ENCODE data around the gene CCN6. TPM values are rescaled to one million over a fixed set of nuclear protein-coding genes. Genes with fewer than 3 reads are reported as not detected.

The CCN6 gene
- total RNA-seq, 1 donor from 2014 or later: not detected

- H3K27ac Mint-ChIP-seq: no peak overlapping the region
- H3K4me1 Mint-ChIP-seq: no peaks in the 10 kb centered on the region
- H3K4me3 Mint-ChIP-seq: peak overlapping the region; percentile 2
- no peak for ATAC-seq (ENCODE audit: low read depth)
- peaks cover 9% of the 10 kb centered on the region for H3K27me3 Mint-ChIP-seq
- intact Hi-C loops (cut with micrococcal nuclease): loop anchor here (2.0 to 10.0 kb wide), 5 partner anchors 478 to 1885 kb away; partner anchors contain the start of genes CDK19, HDAC2, MARCKS and TRAF3IP2
- no peak for DNase-seq
- ChIA-PET CTCF (interaction anchor here (2.1 kb wide), 1 partner anchor 78 kb away, joined by 23 read pairs; no protein-coding TSS in a partner anchor), POLR2A (interaction anchor here (0.5 to 1.3 kb wide), 4 partner anchors 33 to 595 kb away, joined by 3 to 11 read pairs (median 4); no protein-coding TSS in a partner anchor)
- no peak for TF ChIP-seq CTCF (IDR thresholded peaks at IDR 0.05)
- no peaks in the 10 kb centered on the region for H3K9me3 Mint-ChIP-seq
- H3K36me3 Mint-ChIP-seq (ENCODE audit: low read depth): peaks cover 23% of the 10 kb centered on the region
Observed at GRCh38 chr6:112085286-112086065, 31.6 kb downstream of the CCN6 start.

GRCh38 chr6:112086744-112087135, 32.8 kb downstream of the CCN6 start:
- ChIA-PET CTCF (interaction anchor here (0.7 to 2.1 kb wide), 6 partner anchors 14 to 377 kb away, joined by 3 to 23 read pairs (median 4); no protein-coding TSS in a partner anchor), POLR2A (interaction anchor here (0.9 to 1.4 kb wide), 5 partner anchors 42 to 1884 kb away, joined by 3 to 7 read pairs (median 5); partner anchors contain the start of gene HDAC2)
- ATAC-seq (ENCODE audit: low read depth): peak; percentile 1
- intact Hi-C loops (cut with micrococcal nuclease): loop anchor here (1.0 to 10.0 kb wide), 13 partner anchors 43 to 1884 kb away; partner anchors contain the start of genes CDK19, FYN, HDAC2 and MARCKS
- DNase-seq: no peak
- Mint-ChIP-seq H3K4me1 (no peaks in the 10 kb centered on the region), H3K9me3 (no peaks in the 10 kb centered on the region), H3K4me3 (no peak overlapping the region), H3K27ac (no peak overlapping the region), H3K27me3 (peaks cover 14% of the 10 kb centered on the region), H3K36me3 (ENCODE audit: low read depth) (peaks cover 18% of the 10 kb centered on the region)
- TF ChIP-seq CTCF (IDR thresholded peaks at IDR 0.05): no peak

GRCh38 chr6:112087136-112087911, 33.4 kb downstream of the CCN6 start, which contains the start of the genes FAM229B and TUBE1:
FAM229B (plus strand) TSS chr6:112087591; CDS start chr6:112099284, 11,693 bp downstream.
TUBE1 (minus strand) TSS chr6:112087482; CDS start chr6:112087434, 48 bp downstream.
- H3K36me3 Mint-ChIP-seq (ENCODE audit: low read depth): peaks cover 18% of the 10 kb centered on the region
- POLR2A ChIA-PET: interaction anchor here (0.9 to 1.4 kb wide), 4 partner anchors 44 to 1884 kb away, joined by 3 to 7 read pairs (median 6); partner anchors contain the start of gene HDAC2

GRCh38 chr6:112087916-112088315, 34.0 kb downstream of the CCN6 start:
- Mint-ChIP-seq H3K27ac (no peak overlapping the region), H3K9me3 (no peaks in the 10 kb centered on the region), H3K4me1 (no peaks in the 10 kb centered on the region), H3K4me3 (no peak overlapping the region), H3K36me3 (ENCODE audit: low read depth) (peaks cover 12% of the 10 kb centered on the region), H3K27me3 (peaks cover 14% of the 10 kb centered on the region)
- TF ChIP-seq CTCF (IDR thresholded peaks at IDR 0.05): no peak
- ATAC-seq (ENCODE audit: low read depth): no peak
- CTCF ChIA-PET: interaction anchor here (1.1 to 2.1 kb wide), 4 partner anchors 16 to 378 kb away, joined by 4 to 23 read pairs (median 5); no protein-coding TSS in a partner anchor
- POLR2A ChIA-PET: interaction anchor here (1.0 to 1.3 kb wide), 2 partner anchors 44 to 829 kb away, joined by 5 to 7 read pairs; a partner anchor contains a TSS
- intact Hi-C loops (cut with micrococcal nuclease): loop anchor here (1.0 to 10.0 kb wide), 13 partner anchors 45 to 1883 kb away; partner anchors contain the start of genes CDK19, FYN, HDAC2 and MARCKS
- no peak for DNase-seq

More at GRCh38 chr6:112087136-112087911, 33.4 kb downstream of the CCN6 start, which contains the start of the genes FAM229B and TUBE1:
- intact Hi-C loops (cut with micrococcal nuclease): loop anchor here (1.0 to 10.0 kb wide), 13 partner anchors 44 to 1883 kb away; partner anchors contain the start of genes CDK19, FYN, HDAC2 and MARCKS
- Mint-ChIP-seq H3K4me3 (no peak within 1 kb of the TSS), H3K27ac (no peak within 1 kb of the TSS), H3K4me1 (no peaks in the 10 kb centered on the region), H3K9me3 (no peaks in the 10 kb centered on the region), H3K27me3 (peaks cover 14% of the 10 kb centered on the region)
- DNase-seq (peak; percentile 74), ATAC-seq (ENCODE audit: low read depth) (peak; percentile 96)
- CTCF ChIA-PET: interaction anchor here (0.7 to 2.1 kb wide), 6 partner anchors 15 to 377 kb away, joined by 3 to 23 read pairs (median 4); no protein-coding TSS in a partner anchor
- TF ChIP-seq CTCF (IDR thresholded peaks at IDR 0.05): no peak
